Mesendoderm (in vitro differentiated cells): ENCODE measurements around the gene GREB1.
A peak's percentile ranks its signal among the peaks of the same experiment; 100 is the strongest.

ENCODE experiments used
- DNase-seq: peaks from one replicate; pipeline ENCODE4 v3.0.0; 2013
- H2AK5ac ChIP-seq: 2 replicates; pipeline ENCODE4 v1.6.1; 2013; ENCODE audit warnings: low read length, inconsistent platforms
- H2BK120ac ChIP-seq: 2 replicates; pipeline ENCODE4 v1.6.1; 2013; ENCODE audit warnings: low read depth, mild to moderate bottlenecking, low read length, moderate library complexity, mixed read lengths
- H2BK15ac ChIP-seq: replicated peaks from 2 replicates; pipeline ENCODE4 v1.6.1; 2013; ENCODE audit warnings: low read depth, mild to moderate bottlenecking, moderate library complexity
- H2BK5ac ChIP-seq: 2 replicates; pipeline ENCODE4 v1.6.1; 2013; ENCODE audit warnings: low read length, inconsistent platforms
- H3K18ac ChIP-seq: 2 replicates; pipeline ENCODE4 v1.6.1; 2013; ENCODE audit warnings: mild to moderate bottlenecking, low read length, mixed read lengths
- H3K23ac ChIP-seq: one replicate; pipeline ENCODE4 v1.6.1; 2013; ENCODE audit warnings: low read length
- H3K27ac ChIP-seq: 2 replicates; pipeline ENCODE4 v1.5.1; 2013; ENCODE audit warnings: low read depth, mild to moderate bottlenecking, inconsistent platforms, low read length, moderate library complexity
- H3K27me3 ChIP-seq: 2 replicates; pipeline ENCODE4 v1.6.1; 2013; ENCODE audit warnings: low read length, control low read depth, mild to moderate bottlenecking, inconsistent platforms; ENCODE audit not compliant: insufficient read depth, poor library complexity
- H3K36me3 ChIP-seq: 2 replicates; pipeline ENCODE4 v1.6.1; 2013; ENCODE audit warnings: low read length, inconsistent platforms; ENCODE audit not compliant: control insufficient read depth, insufficient read depth
- H3K4ac ChIP-seq: one replicate; pipeline ENCODE4 v1.6.1; 2013; ENCODE audit warnings: low read depth, mild to moderate bottlenecking, low read length, moderate library complexity
- H3K4me1 ChIP-seq: 2 replicates; pipeline ENCODE4 v1.6.1; 2013; ENCODE audit warnings: low read depth, low read length, inconsistent platforms; ENCODE audit not compliant: control insufficient read depth
- H3K4me2 ChIP-seq: 2 replicates; pipeline ENCODE4 v1.6.1; 2013; ENCODE audit warnings: low read length
- H3K4me3 ChIP-seq: 2 replicates; pipeline ENCODE4 v1.5.1; 2013; ENCODE audit warnings: mild to moderate bottlenecking, low read length
- H3K56ac ChIP-seq: one replicate; pipeline ENCODE4 v1.6.1; 2013; ENCODE audit warnings: low read length
- H3K79me1 ChIP-seq: 2 replicates; pipeline ENCODE4 v1.6.1; 2013; ENCODE audit warnings: low read length, inconsistent platforms
- H3K79me2 ChIP-seq: 2 replicates; pipeline ENCODE4 v1.6.1; 2013; ENCODE audit warnings: mild to moderate bottlenecking, low read length; ENCODE audit not compliant: control insufficient read depth, insufficient read depth
- H3K9ac ChIP-seq: 2 replicates; pipeline ENCODE4 v1.6.1; 2013; ENCODE audit warnings: low read length, inconsistent platforms
- H4K5ac ChIP-seq: one replicate; pipeline ENCODE4 v1.6.1; 2013; ENCODE audit warnings: low read length
- H4K8ac ChIP-seq: one replicate; pipeline ENCODE4 v1.6.1; 2013; ENCODE audit warnings: low read depth, mild to moderate bottlenecking, control low read depth, low read length, moderate library complexity
- WGBS: extraction: QIAGEN DNeasy Blood & Tissue Kit; methylation state at CpG from one replicate; pipeline ENCODE4 v1.1.7; 2013; ENCODE audit warnings: low lambda C conversion rate, missing lambda C conversion rate; ENCODE audit not compliant: insufficient coverage; ENCODE audit errors: extremely low coverage; 5-methylcytosine and 5-hydroxymethylcytosine counted together

The GREB1 gene

DNA sequence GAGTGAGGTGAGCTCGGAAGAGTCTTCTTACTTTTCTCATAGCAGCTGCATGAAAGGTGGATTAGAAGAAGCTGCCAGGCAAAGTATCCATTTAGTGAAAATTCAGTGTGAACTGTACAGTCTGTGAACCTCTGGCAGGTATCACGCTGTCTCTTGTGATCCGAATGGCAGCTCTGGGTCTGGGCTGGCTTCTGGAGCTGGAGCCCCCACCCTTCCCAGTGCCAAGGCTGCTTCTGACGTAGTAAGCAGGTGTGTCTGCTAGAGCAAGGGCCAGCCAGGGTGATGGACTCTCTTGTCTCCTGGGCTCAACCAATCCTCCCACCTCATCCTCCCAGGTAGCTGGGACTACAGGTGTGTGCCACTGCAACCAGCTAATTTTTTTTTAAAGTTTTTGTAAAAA is 150.1 kb downstream of the GREB1 start:
- no peak overlapping the region for H3K27ac ChIP-seq
- no peak overlapping the region for H2BK120ac ChIP-seq
- no peak for DNase-seq
- no peak overlapping the region for H3K56ac ChIP-seq
- no peak overlapping the region for H2BK15ac ChIP-seq
- no peaks in the 10 kb centered on the region for H3K4me1 ChIP-seq
- no peak overlapping the region for H3K18ac ChIP-seq
- no peak overlapping the region for H3K23ac ChIP-seq
- H4K8ac ChIP-seq = no peak overlapping the region
- no peak overlapping the region for H3K4ac ChIP-seq
- no peak overlapping the region for H3K9ac ChIP-seq
- no peaks in the 10 kb centered on the region for H3K27me3 ChIP-seq
- no peak overlapping the region for H3K4me2 ChIP-seq
- no peak overlapping the region for H4K5ac ChIP-seq
- no peak overlapping the region for H2BK5ac ChIP-seq
- no peak overlapping the region for H2AK5ac ChIP-seq
- no peaks in the 10 kb centered on the region for H3K36me3 ChIP-seq
- H3K79me1 ChIP-seq = no peaks in the 10 kb centered on the region
- no peaks in the 10 kb centered on the region for H3K79me2 ChIP-seq
- no peak overlapping the region for H3K4me3 ChIP-seq
- WGBS = no CpG with 5 or more reads among the region's 4 CpGs

DNA sequence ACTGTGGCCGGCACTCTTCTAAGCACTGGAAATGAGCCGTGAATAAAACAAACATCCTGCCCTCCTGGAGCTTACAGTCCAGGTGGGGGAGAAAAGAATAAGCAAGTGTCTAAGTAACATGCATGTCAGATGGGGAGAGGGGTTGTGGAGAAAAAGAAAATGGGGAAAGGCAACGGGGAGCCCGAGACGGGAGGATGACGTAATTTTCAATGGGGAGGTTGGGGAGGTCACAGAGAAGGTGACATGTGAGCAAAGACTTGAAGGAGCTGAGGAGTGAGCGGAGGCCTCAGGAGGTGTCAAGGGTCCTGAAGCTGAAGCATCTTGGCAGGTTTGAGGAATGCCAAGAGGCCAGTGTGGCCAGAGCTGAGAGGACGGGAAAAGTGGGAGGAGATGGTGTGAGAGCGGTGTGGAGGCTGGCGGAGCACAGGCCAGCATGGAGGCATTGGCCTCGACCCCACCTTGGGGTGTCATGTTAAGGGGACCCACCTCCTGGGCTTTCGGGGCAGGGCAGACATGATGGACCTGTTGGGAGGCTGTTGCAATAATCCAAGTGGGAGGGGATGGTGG is 151.1 kb downstream of the GREB1 start:
- Histone ChIP-seq H2AK5ac (no peak overlapping the region), H3K18ac (no peak overlapping the region), H3K4me3 (no peak overlapping the region), H3K79me1 (no peaks in the 10 kb centered on the region), H3K23ac (no peak overlapping the region), H3K9ac (no peak overlapping the region), H3K27ac (no peak overlapping the region), H2BK15ac (no peak overlapping the region), H3K4me1 (no peaks in the 10 kb centered on the region), H4K8ac (no peak overlapping the region), H3K36me3 (no peaks in the 10 kb centered on the region), H3K4ac (no peak overlapping the region), H2BK5ac (no peak overlapping the region), H3K79me2 (no peaks in the 10 kb centered on the region), H4K5ac (no peak overlapping the region), H3K56ac (no peak overlapping the region), H3K4me2 (no peak overlapping the region), H3K27me3 (no peaks in the 10 kb centered on the region), H2BK120ac (no peak overlapping the region)
- DNase-seq = no peak
- WGBS = no CpG with 5 or more reads among the region's 12 CpGs

DNA sequence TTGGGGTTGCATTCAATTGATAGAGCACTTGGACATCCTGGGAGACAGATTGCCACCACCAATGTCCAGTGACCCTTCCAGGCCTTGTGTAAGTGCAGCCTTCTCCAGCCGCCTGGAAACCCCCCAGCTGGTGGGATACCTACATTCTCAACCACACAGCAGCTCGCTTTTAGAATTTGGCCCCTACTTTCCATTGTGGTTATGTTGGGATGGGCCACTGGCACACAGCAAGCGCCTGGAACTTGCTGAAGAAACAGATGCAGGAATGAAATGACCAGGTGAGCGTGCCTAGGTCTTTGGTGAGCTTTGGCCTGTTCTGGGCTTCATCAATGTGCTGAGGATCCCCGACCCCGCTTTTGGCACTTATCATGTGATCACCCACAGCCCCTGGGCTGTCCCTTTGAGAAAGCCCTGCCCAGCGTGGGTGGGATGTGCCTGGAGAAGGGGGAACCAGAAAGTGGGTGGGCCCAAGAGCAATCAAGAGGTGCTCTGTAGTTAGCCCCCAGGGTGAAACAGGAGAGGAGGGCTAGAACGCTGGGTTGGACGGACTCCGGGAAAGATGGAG is 152.1 kb downstream of the GREB1 start:
- Histone ChIP-seq H3K36me3 (no peaks in the 10 kb centered on the region), H2BK15ac (no peak overlapping the region), H3K23ac (no peak overlapping the region), H3K4me3 (no peak overlapping the region), H3K79me2 (no peaks in the 10 kb centered on the region), H3K4ac (no peak overlapping the region), H3K56ac (no peak overlapping the region), H4K5ac (no peak overlapping the region), H3K27me3 (no peaks in the 10 kb centered on the region), H2AK5ac (no peak overlapping the region), H2BK120ac (no peak overlapping the region), H3K4me1 (no peaks in the 10 kb centered on the region), H3K9ac (no peak overlapping the region), H2BK5ac (no peak overlapping the region), H3K79me1 (no peaks in the 10 kb centered on the region), H3K27ac (no peak overlapping the region), H4K8ac (no peak overlapping the region), H3K18ac (no peak overlapping the region), H3K4me2 (no peak overlapping the region)
- no peak for DNase-seq
- no CpG with 5 or more reads among the region's 10 CpGs for WGBS

DNA sequence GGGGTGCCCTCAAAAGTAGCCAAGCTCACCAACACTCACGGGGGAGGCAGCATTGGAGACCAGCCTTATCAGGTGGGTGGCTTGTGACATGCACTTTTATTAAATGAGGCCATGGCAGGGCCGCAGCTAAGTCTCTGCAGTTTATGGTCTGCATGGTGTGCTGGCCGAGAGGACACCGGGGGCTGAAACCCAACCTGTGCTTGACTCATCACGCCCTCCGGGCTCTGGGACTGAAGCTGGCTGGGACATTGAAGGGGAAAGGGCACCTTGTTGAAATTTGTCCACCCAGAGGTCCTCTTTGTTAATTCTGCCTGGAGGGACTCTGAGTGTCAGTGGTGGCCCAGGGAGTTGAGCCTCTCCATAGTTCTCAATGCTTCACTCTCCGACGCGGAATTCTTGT is 153.9 kb downstream of the GREB1 start:
- Histone ChIP-seq H3K23ac (no peak overlapping the region), H3K79me1 (no peaks in the 10 kb centered on the region), H3K56ac (no peak overlapping the region), H4K8ac (no peak overlapping the region), H2BK120ac (no peak overlapping the region), H3K27me3 (no peaks in the 10 kb centered on the region), H3K36me3 (no peaks in the 10 kb centered on the region), H3K27ac (no peak overlapping the region), H3K18ac (no peak overlapping the region), H2BK15ac (no peak overlapping the region), H3K4me3 (no peak overlapping the region), H2BK5ac (no peak overlapping the region), H3K9ac (no peak overlapping the region), H3K4me1 (no peaks in the 10 kb centered on the region), H3K4ac (no peak overlapping the region), H3K79me2 (no peaks in the 10 kb centered on the region), H3K4me2 (no peak overlapping the region), H2AK5ac (no peak overlapping the region), H4K5ac (no peak overlapping the region)
- no peak for DNase-seq
- no CpG with 5 or more reads among the region's 9 CpGs for WGBS

DNA sequence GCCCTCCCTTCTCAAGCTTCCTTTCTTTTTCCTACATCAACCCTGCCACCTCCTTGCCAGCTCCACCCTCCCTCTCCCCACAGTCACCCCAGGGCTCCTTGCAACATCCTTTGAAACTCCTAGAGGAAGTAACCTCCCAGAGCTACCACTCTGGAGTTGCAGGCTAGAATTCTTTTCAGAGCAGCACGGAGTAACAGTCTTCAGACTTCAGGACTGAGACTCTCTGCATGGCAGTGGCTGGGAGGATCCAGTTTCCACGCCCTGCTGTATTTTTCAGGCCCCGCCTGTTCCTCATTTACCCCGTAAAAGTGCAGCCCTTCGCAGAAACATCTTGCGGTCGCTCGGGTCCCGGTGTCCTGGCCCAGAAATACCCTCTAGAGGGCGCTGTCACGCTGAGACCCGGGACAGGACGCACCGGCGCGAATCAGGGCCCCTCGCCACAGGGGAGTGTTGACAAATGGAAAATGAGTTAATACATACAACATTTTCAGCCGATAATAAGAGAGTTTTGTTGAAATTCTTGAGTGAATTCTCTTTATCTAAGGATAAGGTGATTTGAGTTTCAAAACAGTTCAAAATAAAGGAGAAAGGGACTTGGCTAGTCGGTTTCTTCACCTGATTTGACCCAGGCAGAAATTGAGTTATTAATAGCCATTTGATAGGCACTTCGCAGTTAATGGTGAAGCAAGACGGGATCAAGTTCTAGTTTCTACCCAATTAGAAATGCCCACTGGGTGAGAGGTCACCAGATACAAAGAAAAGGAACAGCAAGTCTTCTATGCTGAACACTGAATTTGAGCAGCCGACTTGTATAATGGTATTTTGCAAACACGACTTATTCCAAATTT is 154.6 kb downstream of the GREB1 start:
- H3K4ac ChIP-seq = no peak overlapping the region
- H3K4me3 ChIP-seq = no peak overlapping the region
- H3K27ac ChIP-seq = no peak overlapping the region
- no peaks in the 10 kb centered on the region for H3K79me2 ChIP-seq
- no peak overlapping the region for H3K23ac ChIP-seq
- no peak overlapping the region for H4K8ac ChIP-seq
- WGBS = no CpG with 5 or more reads among the region's 23 CpGs
- peak overlapping the region; percentile 37 for H3K56ac ChIP-seq
- peak; percentile 84 for DNase-seq
- H4K5ac ChIP-seq = no peak overlapping the region
- H3K4me1 ChIP-seq = no peaks in the 10 kb centered on the region
- H3K4me2 ChIP-seq = peak overlapping the region; percentile 35
- H3K27me3 ChIP-seq = no peaks in the 10 kb centered on the region
- no peak overlapping the region for H3K18ac ChIP-seq
- no peak overlapping the region for H2AK5ac ChIP-seq
- no peaks in the 10 kb centered on the region for H3K79me1 ChIP-seq
- no peaks in the 10 kb centered on the region for H3K36me3 ChIP-seq
- H2BK120ac ChIP-seq = no peak overlapping the region
- H2BK15ac ChIP-seq = no peak overlapping the region
- peak overlapping the region; percentile 35 for H3K9ac ChIP-seq
- H2BK5ac ChIP-seq = no peak overlapping the region
